ENCODE results near the gene C2CD2L. TPM values are rescaled to one million over a fixed set of nuclear protein-coding genes. Genes with fewer than 3 reads are reported as not detected.
"Not testable (repeated sequence)": the region's sequence is repeated elsewhere in the genome, so short reads cannot be mapped to it uniquely, and the experiment has no call there.

C2CD2L gene
- total RNA-seq, result 10 to 100 TPM; 32.2 to 32.6 TPM

- H3K4me3 Mint-ChIP-seq, result peak within 1 kb of the TSS; percentile 83
- peak; percentile 89 for DNase-seq
- peaks cover 16% of the 10 kb centered on the region for H3K36me3 Mint-ChIP-seq
- peak; percentile 84 for ATAC-seq (ENCODE audit: low read depth)
- H3K27me3 Mint-ChIP-seq, result no peaks in the 10 kb centered on the region
- peaks cover 27% of the 10 kb centered on the region for H3K4me1 Mint-ChIP-seq
- no peaks in the 10 kb centered on the region for H3K9me3 Mint-ChIP-seq
- POLR2A ChIA-PET, result interaction anchor here (0.6 to 6.1 kb wide), 17 partner anchors 9 to 314 kb away, joined by 3 to 108 read pairs (median 5); partner anchors contain the start of genes CENATAC, HINFP, HYOU1 and NLRX1
- H3K27ac Mint-ChIP-seq, result peak within 1 kb of the TSS; percentile 91
Observed at GRCh38 chr11:119106564-119107537, at the start of gene C2CD2L. C2CD2L (plus strand) TSS chr11:119107344; CDS start chr11:119107742, 398 bp downstream.

GRCh38 chr11:119059128-119059527 is 48.0 kb upstream of the C2CD2L start:
- H3K36me3 Mint-ChIP-seq; H3K27me3 Mint-ChIP-seq; POLR2A ChIA-PET; ATAC-seq (ENCODE audit: low read depth); H3K9me3 Mint-ChIP-seq; H3K4me3 Mint-ChIP-seq; H3K27ac Mint-ChIP-seq; DNase-seq: not testable (repeated sequence)
- peaks cover 23% of the 10 kb centered on the region for H3K4me1 Mint-ChIP-seq

- POLR2A ChIA-PET, result interaction anchor here (0.7 to 1.0 kb wide), 3 partner anchors 24 to 260 kb away, joined by 4 to 7 read pairs (median 6); no protein-coding TSS in a partner anchor
- peaks cover 4% of the 10 kb centered on the region for H3K36me3 Mint-ChIP-seq
- H3K27me3 Mint-ChIP-seq, result no peaks in the 10 kb centered on the region
- H3K9me3 Mint-ChIP-seq, result no peaks in the 10 kb centered on the region
- no peak overlapping the region for H3K27ac Mint-ChIP-seq
- ATAC-seq (ENCODE audit: low read depth), result no peak
- no peak for DNase-seq
- peaks cover 24% of the 10 kb centered on the region for H3K4me1 Mint-ChIP-seq
- no peak overlapping the region for H3K4me3 Mint-ChIP-seq
Observed at GRCh38 chr11:119061256-119061655, 45.9 kb upstream of the C2CD2L start.

GRCh38 chr11:119062779-119063178 is 44.4 kb upstream of the C2CD2L start:
- H3K36me3 Mint-ChIP-seq, result peaks cover 2% of the 10 kb centered on the region

GRCh38 chr11:119065369-119065768 is 41.8 kb upstream of the C2CD2L start:
- H3K27ac Mint-ChIP-seq, result peak overlapping the region; percentile 59
- H3K36me3 Mint-ChIP-seq, result peaks cover 4% of the 10 kb centered on the region
- peak overlapping the region; percentile 31 for H3K4me3 Mint-ChIP-seq
- DNase-seq, result no peak
- POLR2A ChIA-PET, result interaction anchor here (1.0 to 1.9 kb wide), 3 partner anchors 9 to 42 kb away, joined by 3 to 7 read pairs (median 6); partner anchors contain the start of genes C2CD2L and HYOU1
- H3K4me1 Mint-ChIP-seq, result peaks cover 30% of the 10 kb centered on the region
- no peaks in the 10 kb centered on the region for H3K9me3 Mint-ChIP-seq
- H3K27me3 Mint-ChIP-seq, result no peaks in the 10 kb centered on the region
- ATAC-seq (ENCODE audit: low read depth), result peak; percentile 23

More at GRCh38 chr11:119062779-119063178, 44.4 kb upstream of the C2CD2L start:
- peaks cover 29% of the 10 kb centered on the region for H3K4me1 Mint-ChIP-seq
- DNase-seq, result no peak
- H3K27me3 Mint-ChIP-seq, result no peaks in the 10 kb centered on the region
- POLR2A ChIA-PET, result interaction anchor here (0.6 kb wide), 1 partner anchor 12 kb away, joined by 6 read pairs; no protein-coding TSS in a partner anchor
- no peak overlapping the region for H3K4me3 Mint-ChIP-seq
- ATAC-seq (ENCODE audit: low read depth), result no peak
- H3K27ac Mint-ChIP-seq, result no peak overlapping the region
- H3K9me3 Mint-ChIP-seq, result no peaks in the 10 kb centered on the region

- POLR2A ChIA-PET, result interaction anchor here (0.6 to 2.4 kb wide), 26 partner anchors 11 to 708 kb away, joined by 3 to 44 read pairs (median 6); partner anchors contain the start of genes C2CD2L, CBL, DPAGT1 and HINFP
- H3K27ac Mint-ChIP-seq, result peak within 1 kb of the TSS; percentile 96
- no peaks in the 10 kb centered on the region for H3K27me3 Mint-ChIP-seq
- DNase-seq, result peak; percentile 98
- peak; percentile 99 for ATAC-seq (ENCODE audit: low read depth)
- H3K36me3 Mint-ChIP-seq, result peaks cover 5% of the 10 kb centered on the region
- H3K4me1 Mint-ChIP-seq, result peaks cover 30% of the 10 kb centered on the region
- H3K4me3 Mint-ChIP-seq, result peak within 1 kb of the TSS; percentile 92
- H3K9me3 Mint-ChIP-seq, result no peaks in the 10 kb centered on the region
Observed at GRCh38 chr11:119067371-119068222, 39.5 kb upstream of the C2CD2L start, which contains the start of gene VPS11. VPS11 (plus strand) TSS chr11:119067818; CDS start chr11:119067824, 6 bp downstream.

- H3K27me3 Mint-ChIP-seq, result no peaks in the 10 kb centered on the region
- no peak for ATAC-seq (ENCODE audit: low read depth)
- H3K4me3 Mint-ChIP-seq, result no peak overlapping the region
- peaks cover 11% of the 10 kb centered on the region for H3K36me3 Mint-ChIP-seq
- no peak for DNase-seq
- POLR2A ChIA-PET, result interaction anchor here (0.6 to 1.6 kb wide), 3 partner anchors 10 to 286 kb away, joined by 3 to 7 read pairs (median 5); partner anchors contain the start of gene VPS11
- H3K9me3 Mint-ChIP-seq, result no peaks in the 10 kb centered on the region
- no peak overlapping the region for H3K27ac Mint-ChIP-seq
- no peaks in the 10 kb centered on the region for H3K4me1 Mint-ChIP-seq
Observed at GRCh38 chr11:119077839-119078238, 29.3 kb upstream of the C2CD2L start.

GRCh38 chr11:119078675-119079420 is 28.3 kb upstream of the C2CD2L start:
- Mint-ChIP-seq H3K36me3 (peaks cover 7% of the 10 kb centered on the region), H3K27ac (no peak overlapping the region)
- no peak for DNase-seq

GRCh38 chr11:119081682-119082260 is 25.4 kb upstream of the C2CD2L start:
- H3K27me3 Mint-ChIP-seq, result no peaks in the 10 kb centered on the region
- POLR2A ChIA-PET, result interaction anchor here (1.7 to 1.9 kb wide), 2 partner anchors 13 to 14 kb away, joined by 6 to 7 read pairs; partner anchors contain the start of gene VPS11
- H3K4me3 Mint-ChIP-seq, result no peak overlapping the region
- ATAC-seq (ENCODE audit: low read depth) (no peak), DNase-seq (no peak)
- H3K36me3 Mint-ChIP-seq, result peaks cover 3% of the 10 kb centered on the region
- no peak overlapping the region for H3K27ac Mint-ChIP-seq
- H3K9me3 Mint-ChIP-seq, result no peaks in the 10 kb centered on the region
- peaks cover 11% of the 10 kb centered on the region for H3K4me1 Mint-ChIP-seq

More at GRCh38 chr11:119078675-119079420, 28.3 kb upstream of the C2CD2L start:
- Mint-ChIP-seq H3K9me3 (no peaks in the 10 kb centered on the region), H3K27me3 (no peaks in the 10 kb centered on the region), H3K4me3 (no peak overlapping the region), H3K4me1 (no peaks in the 10 kb centered on the region)
- no peak for ATAC-seq (ENCODE audit: low read depth)
- POLR2A ChIA-PET, result interaction anchor here (1.4 to 1.6 kb wide), 2 partner anchors 11 to 13 kb away, joined by 3 to 7 read pairs; partner anchors contain the start of gene VPS11

- H3K36me3 Mint-ChIP-seq, result peaks cover 5% of the 10 kb centered on the region
Observed at GRCh38 chr11:119084663-119085436, 22.3 kb upstream of the C2CD2L start, which contains the start of gene HMBS. HMBS (plus strand) TSS chr11:119084881; CDS start chr11:119085034, 153 bp downstream.

GRCh38 chr11:119085437-119085847 is 21.7 kb upstream of the C2CD2L start:
- H3K4me1 Mint-ChIP-seq, result peaks cover 27% of the 10 kb centered on the region
- DNase-seq, result no peak
- POLR2A ChIA-PET, result interaction anchor here (0.6 to 4.2 kb wide), 16 partner anchors 10 to 848 kb away, joined by 3 to 83 read pairs (median 4); partner anchors contain the start of genes C2CD2L, DDX6, DPAGT1 and HYOU1
- no peaks in the 10 kb centered on the region for H3K9me3 Mint-ChIP-seq
- peak overlapping the region; percentile 90 for H3K27ac Mint-ChIP-seq
- H3K27me3 Mint-ChIP-seq, result no peaks in the 10 kb centered on the region
- ATAC-seq (ENCODE audit: low read depth), result no peak
- peaks cover 5% of the 10 kb centered on the region for H3K36me3 Mint-ChIP-seq
- H3K4me3 Mint-ChIP-seq, result peak overlapping the region; percentile 93

More at GRCh38 chr11:119084663-119085436, 22.3 kb upstream of the C2CD2L start, which contains the start of gene HMBS:
- H3K9me3 Mint-ChIP-seq, result no peaks in the 10 kb centered on the region
- DNase-seq (peak; percentile 92), ATAC-seq (ENCODE audit: low read depth) (peak; percentile 88)
- peak within 1 kb of the TSS; percentile 90 for H3K27ac Mint-ChIP-seq
- POLR2A ChIA-PET, result interaction anchor here (0.6 to 4.2 kb wide), 17 partner anchors 10 to 848 kb away, joined by 3 to 83 read pairs (median 4); partner anchors contain the start of genes C2CD2L, DPAGT1, HYOU1 and NLRX1
- H3K4me1 Mint-ChIP-seq, result peaks cover 25% of the 10 kb centered on the region
- peak within 1 kb of the TSS; percentile 93 for H3K4me3 Mint-ChIP-seq
- H3K27me3 Mint-ChIP-seq, result no peaks in the 10 kb centered on the region

Data from activated naive CD8-positive, alpha-beta T cell treated with anti-CD3 and anti-CD28 coated beads, Interleukin-2, amount 10 ng/mL, durations not matched to agents 7 days and 5 days (primary cell).